AG10803 (cell line): ENCODE data around the gene KLHL29.

Experiments used
- DNase-seq: peaks from one replicate; pipeline ENCODE4 v3.0.0; 2010; ENCODE audit warnings: low read depth
- H3K4me3 ChIP-seq: 2 replicates; pipeline ENCODE4 v1.5.1; 2011; ENCODE audit warnings: mild to moderate bottlenecking, low read length, control low read depth
- CTCF ChIP-seq: conservative IDR thresholded peaks from 2 replicates; pipeline ENCODE4 v1.5.1; 2011; ENCODE audit warnings: mild to moderate bottlenecking, low read length, control low read depth, inconsistent platforms

The KLHL29 gene

GRCh38 chr2:23659328-23659727, 274.3 kb downstream of the KLHL29 start:
- no peak for TF ChIP-seq CTCF
- H3K4me3 ChIP-seq = no peak overlapping the region
- no peak for DNase-seq

GRCh38 chr2:23659773-23660172, 274.8 kb downstream of the KLHL29 start:
- TF ChIP-seq CTCF = no peak
- no peak overlapping the region for H3K4me3 ChIP-seq
- DNase-seq = no peak

- no peak for DNase-seq
- H3K4me3 ChIP-seq = no peak overlapping the region
- no peak for TF ChIP-seq CTCF
These were observed 275.3 kb downstream of the KLHL29 start for GRCh38 chr2:23660237-23660636.

GRCh38 chr2:23661276-23662050, 276.5 kb downstream of the KLHL29 start:
- DNase-seq = no peak
- no peak overlapping the region for H3K4me3 ChIP-seq
- no peak for TF ChIP-seq CTCF

GRCh38 chr2:23662466-23662865, 277.5 kb downstream of the KLHL29 start:
- no peak for DNase-seq
- TF ChIP-seq CTCF = no peak
- no peak overlapping the region for H3K4me3 ChIP-seq

- no peak for DNase-seq
- H3K4me3 ChIP-seq = peak overlapping the region; percentile 41
- no peak for TF ChIP-seq CTCF
These were observed 278.3 kb downstream of the KLHL29 start for GRCh38 chr2:23662941-23663920.
